GM20000 (cell line): ENCODE data around the gene TNFRSF6B.
"Not testable (repeated sequence)": the region's sequence is repeated elsewhere in the genome, so short reads cannot be mapped to it uniquely, and the experiment has no call there.

ENCODE experiments used
- DNase-seq: peaks from one replicate; pipeline ENCODE4 v3.0.0; 2012; ENCODE audit warnings: low spot score
- CTCF ChIP-seq: IDR thresholded peaks from 2 replicates; pipeline ENCODE4 v1.5.1; 2012; ENCODE audit warnings: mild to moderate bottlenecking, control low read depth; ENCODE audit errors: extremely low read depth, missing control alignments

Gene TNFRSF6B

GRCh38 chr20:63663332-63664066, 33.0 kb upstream of the TNFRSF6B start:
- DNase-seq: no peak
- TF ChIP-seq CTCF: no peak

- no peak for TF ChIP-seq CTCF
- no peak for DNase-seq
Observed at GRCh38 chr20:63664143-63664851, 32.2 kb upstream of the TNFRSF6B start.

GRCh38 chr20:63664861-63665594, 31.4 kb upstream of the TNFRSF6B start:
- TF ChIP-seq CTCF: no peak

GRCh38 chr20:63665708-63666107, 30.7 kb upstream of the TNFRSF6B start:
- no peak for TF ChIP-seq CTCF
- DNase-seq: no peak

More at GRCh38 chr20:63664861-63665594, 31.4 kb upstream of the TNFRSF6B start:
- DNase-seq: no peak

GRCh38 chr20:63667858-63668257, 28.6 kb upstream of the TNFRSF6B start:
- TF ChIP-seq CTCF: no peak
- DNase-seq: no peak

GRCh38 chr20:63668351-63668750, 28.1 kb upstream of the TNFRSF6B start:
- no peak for DNase-seq
- TF ChIP-seq CTCF: no peak

- not testable (repeated sequence) for DNase-seq
Observed at GRCh38 chr20:63671695-63672094, 24.8 kb upstream of the TNFRSF6B start.
